ENCODE measurements around the gene CDCA4.

Gene CDCA4

GRCh38 chr14:105060751-105061427 lies 40.0 kb upstream of the CDCA4 start:
- TF ChIP-seq, protein P1, sequence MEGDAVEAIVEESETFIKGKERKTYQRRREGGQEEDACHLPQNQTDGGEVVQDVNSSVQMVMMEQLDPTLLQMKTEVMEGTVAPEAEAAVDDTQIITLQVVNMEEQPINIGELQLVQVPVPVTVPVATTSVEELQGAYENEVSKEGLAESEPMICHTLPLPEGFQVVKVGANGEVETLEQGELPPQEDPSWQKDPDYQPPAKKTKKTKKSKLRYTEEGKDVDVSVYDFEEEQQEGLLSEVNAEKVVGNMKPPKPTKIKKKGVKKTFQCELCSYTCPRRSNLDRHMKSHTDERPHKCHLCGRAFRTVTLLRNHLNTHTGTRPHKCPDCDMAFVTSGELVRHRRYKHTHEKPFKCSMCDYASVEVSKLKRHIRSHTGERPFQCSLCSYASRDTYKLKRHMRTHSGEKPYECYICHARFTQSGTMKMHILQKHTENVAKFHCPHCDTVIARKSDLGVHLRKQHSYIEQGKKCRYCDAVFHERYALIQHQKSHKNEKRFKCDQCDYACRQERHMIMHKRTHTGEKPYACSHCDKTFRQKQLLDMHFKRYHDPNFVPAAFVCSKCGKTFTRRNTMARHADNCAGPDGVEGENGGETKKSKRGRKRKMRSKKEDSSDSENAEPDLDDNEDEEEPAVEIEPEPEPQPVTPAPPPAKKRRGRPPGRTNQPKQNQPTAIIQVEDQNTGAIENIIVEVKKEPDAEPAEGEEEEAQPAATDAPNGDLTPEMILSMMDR (IDR thresholded peaks at IDR 0.05), result no peak

GRCh38 chr14:105059925-105060565 lies 39.2 kb upstream of the CDCA4 start:
- TF ChIP-seq, protein P1 (IDR thresholded peaks at IDR 0.05), result no peak

GRCh38 chr14:105059035-105059924 lies 38.4 kb upstream of the CDCA4 start:
- TF ChIP-seq, protein P1 (IDR thresholded peaks at IDR 0.05), result no peak

- TF ChIP-seq, protein P1 (IDR thresholded peaks at IDR 0.05), result no peak
Observed at GRCh38 chr14:105058521-105059034, 37.7 kb upstream of the CDCA4 start.

GRCh38 chr14:105056303-105056831 lies 35.5 kb upstream of the CDCA4 start:
- TF ChIP-seq, protein P1 (IDR thresholded peaks at IDR 0.05), result no peak

DNA sequence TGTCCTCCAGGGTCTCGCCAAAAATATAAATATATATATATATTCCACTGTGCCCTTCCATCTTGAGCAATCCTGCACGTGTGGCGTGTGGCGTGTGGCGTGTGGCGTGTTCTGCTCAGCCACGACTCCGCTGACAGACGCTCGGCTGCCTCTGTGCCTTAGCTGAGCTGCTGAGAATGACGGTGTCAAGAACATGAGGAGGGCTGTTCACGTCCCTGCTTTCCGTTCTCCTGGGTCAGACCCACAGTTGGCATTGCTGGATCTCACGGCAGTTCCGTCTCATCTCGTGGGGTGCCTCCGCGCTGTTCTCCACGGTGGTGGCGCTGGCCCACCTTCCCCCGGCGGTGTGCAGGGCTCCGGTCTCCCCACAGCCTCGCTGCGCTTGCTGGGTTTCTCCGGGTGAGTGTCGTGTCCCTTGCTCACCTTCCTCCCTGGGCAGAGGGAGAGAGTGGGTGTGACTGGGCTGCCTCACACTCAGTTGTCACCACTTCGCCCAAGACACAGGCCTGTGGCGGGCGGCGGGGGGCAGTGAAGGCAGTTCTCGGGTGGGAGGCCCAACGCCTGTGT lies 34.9 kb upstream of the CDCA4 start:
- TF ChIP-seq, protein P1 (IDR thresholded peaks at IDR 0.05), result no peak

DNA sequence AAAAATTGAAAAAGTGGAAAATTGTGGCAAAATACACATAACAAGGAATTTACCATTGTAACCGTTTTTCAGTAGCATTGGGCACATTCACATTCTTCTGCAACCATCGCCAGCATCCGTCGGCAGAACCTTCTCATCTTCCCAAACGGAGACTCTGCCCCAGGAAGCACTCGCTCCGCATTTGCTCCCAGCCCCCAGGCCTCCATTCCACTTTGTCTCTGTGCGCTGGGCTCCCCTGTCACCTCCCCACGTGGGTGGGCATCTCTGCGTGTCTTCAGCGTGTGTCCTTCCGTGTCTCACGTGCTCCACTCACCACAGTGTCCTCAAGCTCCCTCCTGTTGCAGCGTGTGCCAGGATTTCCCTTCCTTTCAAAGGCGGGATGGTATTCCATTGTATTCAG lies 34.5 kb upstream of the CDCA4 start:
- TF ChIP-seq, protein P1 (IDR thresholded peaks at IDR 0.05), result no peak

Measured in LNCAP (cell line).